ENCODE results near the gene TCF7.
A peak's percentile ranks its signal among the peaks of the same experiment; 100 is the strongest.
"Not testable (repeated sequence)": the region's sequence is repeated elsewhere in the genome, so short reads cannot be mapped to it uniquely, and the experiment has no call there.

TCF7 gene

GRCh38 chr5:134145779-134146581, 31.5 kb downstream of the TCF7 start:
- peak; percentile 86 for DNase-seq

GRCh38 chr5:134146651-134147518, 32.4 kb downstream of the TCF7 start:
- no peak for DNase-seq

- no peak for DNase-seq
Measured at GRCh38 chr5:134148316-134148715, 33.8 kb downstream of the TCF7 start.

GRCh38 chr5:134148986-134149539, 34.6 kb downstream of the TCF7 start:
- DNase-seq, result no peak

- no peak for DNase-seq
Measured at GRCh38 chr5:134149571-134150303, 35.3 kb downstream of the TCF7 start.

- no peak for DNase-seq
Measured at GRCh38 chr5:134151723-134152122, 37.2 kb downstream of the TCF7 start.

GRCh38 chr5:134152173-134152832, 37.8 kb downstream of the TCF7 start:
- not testable (repeated sequence) for DNase-seq

GRCh38 chr5:134153241-134153640, 38.8 kb downstream of the TCF7 start:
- DNase-seq, result no peak

- DNase-seq, result no peak
Measured at GRCh38 chr5:134153657-134154056, 39.2 kb downstream of the TCF7 start.

- DNase-seq, result no peak
Measured at GRCh38 chr5:134161513-134162395, 47.3 kb downstream of the TCF7 start.

- no peak for DNase-seq
Measured at GRCh38 chr5:134162592-134162991, 48.1 kb downstream of the TCF7 start.

GRCh38 chr5:134171972-134172371, 57.5 kb downstream of the TCF7 start:
- no peak for DNase-seq

- no peak for DNase-seq
Measured at GRCh38 chr5:134174841-134175839, 60.7 kb downstream of the TCF7 start.

GRCh38 chr5:134175921-134176510, 61.5 kb downstream of the TCF7 start:
- DNase-seq, result no peak

- peak; percentile 81 for DNase-seq
Measured at GRCh38 chr5:134176511-134177368, 62.3 kb downstream of the TCF7 start, which contains the start of gene SKP1. Gene SKP1, minus strand, starts transcription at chr5:134176950. Its CDS starts 2,928 bp downstream, at chr5:134174022.

GRCh38 chr5:134177369-134178095, 63.1 kb downstream of the TCF7 start:
- no peak for DNase-seq

- DNase-seq, result no peak
Measured at GRCh38 chr5:134178096-134178419, 63.6 kb downstream of the TCF7 start.

- DNase-seq, result no peak
Measured at GRCh38 chr5:134183481-134183880, 69.0 kb downstream of the TCF7 start.

Data from activated gamma-delta T cell treated with Interleukin-2 at 50 U/mL for 16 hours (primary cell).